ENCODE measurements around the gene FAXDC2.
A peak's percentile ranks its signal among the peaks of the same experiment; 100 is the strongest.
"Not testable (repeated sequence)": the region's sequence is repeated elsewhere in the genome, so short reads cannot be mapped to it uniquely, and the experiment has no call there.

FAXDC2 gene

DNA sequence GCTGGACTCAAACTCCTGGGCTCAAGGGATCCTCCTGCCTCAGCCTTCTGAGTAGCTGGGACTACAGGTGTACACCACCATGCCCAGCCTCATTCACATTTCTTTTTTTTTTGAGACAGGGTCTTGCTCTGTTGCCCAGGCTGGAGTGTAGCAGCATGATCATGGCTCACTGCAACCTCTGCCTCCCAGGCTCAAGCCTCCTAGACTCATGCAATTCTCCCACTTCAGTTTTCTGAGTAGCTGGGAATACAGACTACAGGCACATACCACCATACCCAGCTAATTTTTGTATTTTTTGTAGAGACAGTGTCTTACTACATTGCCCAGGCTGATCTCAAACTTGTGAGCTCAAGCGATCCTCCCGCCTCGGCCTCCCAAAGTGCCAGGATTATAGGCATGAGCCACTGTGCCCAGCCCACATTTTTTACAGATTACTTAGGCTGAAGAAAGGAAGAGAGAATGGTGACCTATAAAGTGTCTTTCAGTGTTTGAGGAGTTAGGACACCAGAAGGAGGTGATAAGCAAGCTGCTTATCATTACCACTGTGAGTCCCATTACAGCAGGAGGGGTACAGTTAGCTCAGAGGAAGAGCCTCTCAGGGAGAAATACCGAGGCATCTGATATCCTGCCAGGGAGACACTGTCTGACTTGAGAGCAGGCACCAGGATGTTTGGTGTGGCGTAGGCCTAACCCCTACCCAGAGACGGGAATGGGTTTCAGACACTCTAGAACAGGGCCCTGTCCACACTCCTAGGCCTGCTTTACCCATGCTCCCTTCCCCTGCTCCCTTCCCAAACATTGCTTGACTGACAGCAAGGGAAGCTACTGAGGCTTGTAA, 9.7 kb downstream of the FAXDC2 start:
- H2BK5ac ChIP-seq (ENCODE audit: low read length) = no peak overlapping the region
- no peak overlapping the region for H4K8ac ChIP-seq (ENCODE audit: low read depth, low read length)
- H4K5ac ChIP-seq (ENCODE audit: low read length) = no peak overlapping the region
- H3K27ac ChIP-seq (ENCODE audit: low read depth, low read length) = no peak overlapping the region
- no CpG with 5 or more reads among the region's 6 CpGs for WGBS (ENCODE audit: extremely low coverage, insufficient coverage, low lambda C conversion rate)
- no peak overlapping the region for H3K23ac ChIP-seq (ENCODE audit: low read length)
- no peak overlapping the region for H3K4me3 ChIP-seq (ENCODE audit: low read length)
- no peaks in the 10 kb centered on the region for H3K27me3 ChIP-seq (ENCODE audit: insufficient read depth, low read length, poor library complexity)
- H3K79me1 ChIP-seq (ENCODE audit: low read length) = no peaks in the 10 kb centered on the region
- H3K4me1 ChIP-seq (ENCODE audit: control insufficient read depth, low read depth, low read length) = no peaks in the 10 kb centered on the region
- no peak overlapping the region for H3K9ac ChIP-seq (ENCODE audit: low read length)
- H3K4me2 ChIP-seq (ENCODE audit: low read length) = no peak overlapping the region
- no peak overlapping the region for H3K56ac ChIP-seq (ENCODE audit: low read length)
- H2BK120ac ChIP-seq (ENCODE audit: low read depth, low read length) = no peak overlapping the region
- H3K79me2 ChIP-seq (ENCODE audit: control insufficient read depth, insufficient read depth, low read length) = no peaks in the 10 kb centered on the region
- H2AK5ac ChIP-seq (ENCODE audit: low read length) = no peak overlapping the region
- no peak overlapping the region for H3K4ac ChIP-seq (ENCODE audit: low read depth, low read length)
- no peak overlapping the region for H2BK15ac ChIP-seq (replicated peaks; ENCODE audit: low read depth)
- no peak overlapping the region for H3K18ac ChIP-seq (ENCODE audit: low read length)
- DNase-seq = peak; percentile 81
- H3K36me3 ChIP-seq (ENCODE audit: control insufficient read depth, insufficient read depth, low read length) = no peaks in the 10 kb centered on the region

GRCh38 chr5:154837009-154837901, 13.1 kb downstream of the FAXDC2 start:
- DNase-seq = no peak
- no peak overlapping the region for H3K9ac ChIP-seq (ENCODE audit: low read length)
- WGBS (ENCODE audit: extremely low coverage, insufficient coverage, low lambda C conversion rate) = no CpG with 5 or more reads among the region's 6 CpGs
- H3K27ac ChIP-seq (ENCODE audit: low read depth, low read length) = no peak overlapping the region
- H3K79me1 ChIP-seq (ENCODE audit: low read length) = no peaks in the 10 kb centered on the region
- no peaks in the 10 kb centered on the region for H3K79me2 ChIP-seq (ENCODE audit: control insufficient read depth, insufficient read depth, low read length)
- H4K8ac ChIP-seq (ENCODE audit: low read depth, low read length) = no peak overlapping the region
- no peak overlapping the region for H4K5ac ChIP-seq (ENCODE audit: low read length)
- no peak overlapping the region for H2BK5ac ChIP-seq (ENCODE audit: low read length)
- H3K56ac ChIP-seq (ENCODE audit: low read length) = no peak overlapping the region
- H2BK120ac ChIP-seq (ENCODE audit: low read depth, low read length) = no peak overlapping the region
- H3K23ac ChIP-seq (ENCODE audit: low read length) = no peak overlapping the region
- H3K18ac ChIP-seq (ENCODE audit: low read length) = no peak overlapping the region
- no peak overlapping the region for H3K4me3 ChIP-seq (ENCODE audit: low read length)
- no peaks in the 10 kb centered on the region for H3K36me3 ChIP-seq (ENCODE audit: control insufficient read depth, insufficient read depth, low read length)
- no peak overlapping the region for H2AK5ac ChIP-seq (ENCODE audit: low read length)
- H3K4ac ChIP-seq (ENCODE audit: low read depth, low read length) = no peak overlapping the region
- no peaks in the 10 kb centered on the region for H3K27me3 ChIP-seq (ENCODE audit: insufficient read depth, low read length, poor library complexity)
- no peak overlapping the region for H3K4me2 ChIP-seq (ENCODE audit: low read length)
- peaks cover 4% of the 10 kb centered on the region for H3K4me1 ChIP-seq (ENCODE audit: control insufficient read depth, low read depth, low read length)
- no peak overlapping the region for H2BK15ac ChIP-seq (replicated peaks; ENCODE audit: low read depth)

- no peak overlapping the region for H3K27ac ChIP-seq (ENCODE audit: low read depth, low read length)
- H2BK5ac ChIP-seq (ENCODE audit: low read length) = no peak overlapping the region
These were observed 14.2 kb downstream of the FAXDC2 start for GRCh38 chr5:154836225-154836624.

DNA sequence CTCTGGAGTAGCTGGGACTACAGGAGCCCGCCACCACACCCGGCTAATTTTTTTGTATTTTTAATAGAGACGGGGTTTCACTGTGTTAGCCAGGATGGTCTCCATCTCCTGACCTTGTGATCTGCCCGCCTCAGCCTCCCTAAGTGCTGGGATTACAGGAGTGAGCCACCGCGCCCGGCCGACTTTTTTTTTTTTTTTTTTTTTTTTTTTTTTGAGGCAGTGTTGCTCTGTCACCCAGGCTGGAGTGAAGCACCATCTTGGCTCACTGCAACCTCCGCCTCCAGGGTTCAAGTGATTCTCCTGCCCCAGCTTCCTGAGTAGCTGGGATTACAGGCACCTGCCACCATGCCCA, 14.7 kb downstream of the FAXDC2 start:
- H3K4me1 ChIP-seq (ENCODE audit: control insufficient read depth, low read depth, low read length); H4K8ac ChIP-seq (ENCODE audit: low read depth, low read length); H3K4ac ChIP-seq (ENCODE audit: low read depth, low read length); H3K18ac ChIP-seq (ENCODE audit: low read length); H3K4me3 ChIP-seq (ENCODE audit: low read length); H3K23ac ChIP-seq (ENCODE audit: low read length); H4K5ac ChIP-seq (ENCODE audit: low read length); H3K27ac ChIP-seq (ENCODE audit: low read depth, low read length); H2AK5ac ChIP-seq (ENCODE audit: low read length); H3K36me3 ChIP-seq (ENCODE audit: control insufficient read depth, insufficient read depth, low read length); H2BK5ac ChIP-seq (ENCODE audit: low read length); H3K79me2 ChIP-seq (ENCODE audit: control insufficient read depth, insufficient read depth, low read length); H3K27me3 ChIP-seq (ENCODE audit: insufficient read depth, low read length, poor library complexity); H3K79me1 ChIP-seq (ENCODE audit: low read length); H3K9ac ChIP-seq (ENCODE audit: low read length); H2BK120ac ChIP-seq (ENCODE audit: low read depth, low read length); DNase-seq; H3K56ac ChIP-seq (ENCODE audit: low read length); H2BK15ac ChIP-seq (replicated peaks; ENCODE audit: low read depth); H3K4me2 ChIP-seq (ENCODE audit: low read length): not testable (repeated sequence)
- no CpG with 5 or more reads among the region's 9 CpGs for WGBS (ENCODE audit: extremely low coverage, insufficient coverage, low lambda C conversion rate)

More at GRCh38 chr5:154836225-154836624, 14.2 kb downstream of the FAXDC2 start:
- DNase-seq = no peak
- no peak overlapping the region for H2BK120ac ChIP-seq (ENCODE audit: low read depth, low read length)
- H3K23ac ChIP-seq (ENCODE audit: low read length) = no peak overlapping the region
- H3K4me2 ChIP-seq (ENCODE audit: low read length) = no peak overlapping the region
- no peaks in the 10 kb centered on the region for H3K79me2 ChIP-seq (ENCODE audit: control insufficient read depth, insufficient read depth, low read length)
- H2AK5ac ChIP-seq (ENCODE audit: low read length) = no peak overlapping the region
- H3K79me1 ChIP-seq (ENCODE audit: low read length) = no peaks in the 10 kb centered on the region
- H3K18ac ChIP-seq (ENCODE audit: low read length) = no peak overlapping the region
- H3K9ac ChIP-seq (ENCODE audit: low read length) = no peak overlapping the region
- H3K4me1 ChIP-seq (ENCODE audit: control insufficient read depth, low read depth, low read length) = peaks cover 4% of the 10 kb centered on the region
- H3K4me3 ChIP-seq (ENCODE audit: low read length) = no peak overlapping the region
- no peak overlapping the region for H4K8ac ChIP-seq (ENCODE audit: low read depth, low read length)
- no peaks in the 10 kb centered on the region for H3K27me3 ChIP-seq (ENCODE audit: insufficient read depth, low read length, poor library complexity)
- WGBS (ENCODE audit: extremely low coverage, insufficient coverage, low lambda C conversion rate) = no CpG with 5 or more reads among the region's 6 CpGs
- no peak overlapping the region for H2BK15ac ChIP-seq (replicated peaks; ENCODE audit: low read depth)
- no peak overlapping the region for H4K5ac ChIP-seq (ENCODE audit: low read length)
- peaks cover 2% of the 10 kb centered on the region for H3K36me3 ChIP-seq (ENCODE audit: control insufficient read depth, insufficient read depth, low read length)
- no peak overlapping the region for H3K4ac ChIP-seq (ENCODE audit: low read depth, low read length)
- H3K56ac ChIP-seq (ENCODE audit: low read length) = no peak overlapping the region

DNA sequence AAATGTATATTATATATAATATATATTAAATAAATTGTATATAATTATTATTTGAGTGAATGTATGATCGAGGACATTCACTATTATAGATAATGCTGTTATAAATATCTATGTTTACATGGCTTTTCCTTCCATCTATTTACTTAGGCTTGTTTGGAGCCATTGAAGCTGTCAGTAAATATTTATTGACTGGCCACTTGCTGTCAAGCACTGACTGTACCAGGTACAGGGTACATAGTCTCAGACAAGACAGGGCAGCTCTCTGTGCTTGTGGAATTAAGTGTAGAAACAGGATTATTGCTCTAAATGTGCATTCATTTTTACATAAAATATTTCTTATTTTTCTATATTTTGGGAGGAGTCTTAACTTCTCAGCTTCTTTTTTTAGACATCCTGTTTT, 16.4 kb downstream of the FAXDC2 start:
- no peak overlapping the region for H3K18ac ChIP-seq (ENCODE audit: low read length)
- H4K5ac ChIP-seq (ENCODE audit: low read length) = no peak overlapping the region
- no peaks in the 10 kb centered on the region for H3K27me3 ChIP-seq (ENCODE audit: insufficient read depth, low read length, poor library complexity)
- peaks cover 4% of the 10 kb centered on the region for H3K36me3 ChIP-seq (ENCODE audit: control insufficient read depth, insufficient read depth, low read length)
- 100% methylated on average over 1 of the region's 1 CpG for WGBS (ENCODE audit: extremely low coverage, insufficient coverage, low lambda C conversion rate)
- no peak for DNase-seq
- no peak overlapping the region for H2BK5ac ChIP-seq (ENCODE audit: low read length)
- H3K56ac ChIP-seq (ENCODE audit: low read length) = no peak overlapping the region
- no peak overlapping the region for H4K8ac ChIP-seq (ENCODE audit: low read depth, low read length)
- H2BK120ac ChIP-seq (ENCODE audit: low read depth, low read length) = no peak overlapping the region
- H3K27ac ChIP-seq (ENCODE audit: low read depth, low read length) = no peak overlapping the region
- H3K4ac ChIP-seq (ENCODE audit: low read depth, low read length) = no peak overlapping the region
- H3K4me1 ChIP-seq (ENCODE audit: control insufficient read depth, low read depth, low read length) = peaks cover 4% of the 10 kb centered on the region
- H3K79me2 ChIP-seq (ENCODE audit: control insufficient read depth, insufficient read depth, low read length) = no peaks in the 10 kb centered on the region
- H3K23ac ChIP-seq (ENCODE audit: low read length) = no peak overlapping the region
- H3K4me3 ChIP-seq (ENCODE audit: low read length) = no peak overlapping the region
- H3K4me2 ChIP-seq (ENCODE audit: low read length) = no peak overlapping the region
- H3K9ac ChIP-seq (ENCODE audit: low read length) = no peak overlapping the region
- H2AK5ac ChIP-seq (ENCODE audit: low read length) = no peak overlapping the region
- H2BK15ac ChIP-seq (replicated peaks; ENCODE audit: low read depth) = no peak overlapping the region
- no peaks in the 10 kb centered on the region for H3K79me1 ChIP-seq (ENCODE audit: low read length)

Data from mesendoderm (in vitro differentiated cells).